ENCODE data around the gene NELFCD.

GRCh38 chr20:58980711-58981627 lies at the start of gene NELFCD:
- TF ChIP-seq POLR2A (IDR thresholded peaks at IDR 0.05) (peak; percentile 51 to 82), CTCF (IDR thresholded peaks at IDR 0.05) (no peak), EP300 (IDR thresholded peaks at IDR 0.05) (peak in 1 of 2 donors; percentile 82)

Measured in tibial nerve (tissue), 4 donors.